Panc1 (cell line): ENCODE measurements around the gene IRX3. TPM values are rescaled to one million over a fixed set of nuclear protein-coding genes. Genes with fewer than 3 reads are reported as not detected.
"Not testable (repeated sequence)": the region's sequence is repeated elsewhere in the genome, so short reads cannot be mapped to it uniquely, and the experiment has no call there.

Experiments used
- ATAC-seq: fragments of 200-7000 bp; cut with Tn5 transposase; 2 replicates; pipeline ENCODE4 v1.9.1; 2020; ENCODE audit warnings: mild to moderate bottlenecking, moderate library complexity
- BruUV-seq: library from RNA; stranded (reverse); fragments of 400-500 nt; replicated peaks from 2 replicates; lab custom pipeline; 2021; lab: Mats Ljungman, UMichigan
- CTCF ChIA-PET: fragments of 300-600 bp; sonication (Branson Sonifier 250); formaldehyde crosslinking; loops from one replicate; lab custom pipeline; 2022; ENCODE audit warnings: antibody characterized with exemption; lab: Charles Lee
- POLR2A ChIA-PET: fragments of 300-600 bp; sonication (Branson Sonifier 250); formaldehyde crosslinking; loops from one replicate; lab custom pipeline; 2022; ENCODE audit warnings: antibody characterized with exemption; lab: Charles Lee
- DNase-seq: peaks from one replicate; pipeline ENCODE4 v3.0.0-alpha.2; 2010; ENCODE audit warnings: low read depth, low spot score
- H3K27ac ChIP-seq: 2 replicates; pipeline ENCODE4 v1.5.1; 2011; ENCODE audit warnings: mild to moderate bottlenecking, low read length, inconsistent platforms
- H3K27me3 ChIP-seq: fragments of 200-500 bp; sonication (Bioruptor generic); 2 replicates; pipeline ENCODE4 v1.6.0; 2014; ENCODE audit warnings: low read length, inconsistent platforms; ENCODE audit not compliant: control insufficient read depth, insufficient read depth
- H3K36me3 ChIP-seq: fragments of 200-500 bp; sonication (Bioruptor generic); 2 replicates; pipeline ENCODE4 v1.5.1; 2014; ENCODE audit warnings: inconsistent platforms, mild to moderate bottlenecking, low read length, moderate library complexity; ENCODE audit not compliant: control insufficient read depth, insufficient read depth
- H3K4me1 ChIP-seq: 2 replicates; pipeline ENCODE4 v1.5.1; 2011; ENCODE audit warnings: inconsistent platforms, mild to moderate bottlenecking, low read length, moderate library complexity; ENCODE audit not compliant: control insufficient read depth, insufficient read depth
- H3K4me3 ChIP-seq, 2 experiments: 2 replicates each; pipeline ENCODE4 v1.5.1; 2011 to 2012; ENCODE audit warnings: low read depth in 2 of 2, low read length in 2 of 2, mild to moderate bottlenecking in 2 of 2, inconsistent platforms in 1 of 2, moderate library complexity in 1 of 2
- H3K9me3 ChIP-seq: fragments of 200-500 bp; sonication (Bioruptor generic); 2 replicates; pipeline ENCODE4 v1.5.1; 2014; ENCODE audit warnings: low read depth, mild to moderate bottlenecking, inconsistent platforms, low read length, moderate library complexity; ENCODE audit not compliant: control insufficient read depth, insufficient read depth
- POLR2AphosphoS5 ChIP-seq: IDR thresholded peaks from 2 replicates; pipeline ENCODE4 v1.6.1; 2012; ENCODE audit warnings: mild to moderate bottlenecking, low read depth, low read length, moderate library complexity
- REST ChIP-seq, 2 experiments: IDR thresholded peaks; 2 replicates each; pipeline ENCODE4 v1.6.1; 2011 to 2012; ENCODE audit warnings: low read depth in 2 of 2, control low read depth in 1 of 2, low read length in 1 of 2, mild to moderate bottlenecking in 1 of 2, moderate library complexity in 1 of 2; ENCODE audit not compliant: insufficient read depth in 1 of 2
- SIN3A ChIP-seq: IDR thresholded peaks from 2 replicates; pipeline ENCODE4 v1.6.1; 2012; ENCODE audit warnings: low read depth, mild to moderate bottlenecking, low read length, moderate library complexity, borderline replicate concordance; ENCODE audit not compliant: insufficient read depth
- TCF7L2 ChIP-seq: IDR thresholded peaks from 2 replicates; pipeline ENCODE4 v1.6.1; 2011; ENCODE audit warnings: mild to moderate bottlenecking, low read depth, low read length, inconsistent platforms
- in situ Hi-C: cut with HindIII; loops from 2 replicates; pipeline ENCODE4 v1.10.0; 2016; ENCODE audit warnings: low sequenced_read_pairs, low pct_unique_long_range_greater_than_20kb
- intact Hi-C: fragments of 100-400 bp; cut with micrococcal nuclease; formaldehyde crosslinking; loops from one replicate; pipeline ENCODE4 v1.10.0; 2022; ENCODE audit not compliant: unreplicated experiment
- total RNA-seq: library from RNA; stranded (reverse); gene quantifications from one replicate; pipeline ENCODE4 v1.2.1, GENCODE V29; 2021; ENCODE audit not compliant: unreplicated experiment
- TF ChIP-seq, protein P1 (sequence below): fragments of 450-650 bp; IDR thresholded peaks from 2 replicates; pipeline ENCODE4 v1.5.1; 2017; ENCODE audit warnings: mild to moderate bottlenecking

IRX3 gene
- total RNA-seq, 1 experiment from 2014 or later = 7.0 TPM

DNA sequence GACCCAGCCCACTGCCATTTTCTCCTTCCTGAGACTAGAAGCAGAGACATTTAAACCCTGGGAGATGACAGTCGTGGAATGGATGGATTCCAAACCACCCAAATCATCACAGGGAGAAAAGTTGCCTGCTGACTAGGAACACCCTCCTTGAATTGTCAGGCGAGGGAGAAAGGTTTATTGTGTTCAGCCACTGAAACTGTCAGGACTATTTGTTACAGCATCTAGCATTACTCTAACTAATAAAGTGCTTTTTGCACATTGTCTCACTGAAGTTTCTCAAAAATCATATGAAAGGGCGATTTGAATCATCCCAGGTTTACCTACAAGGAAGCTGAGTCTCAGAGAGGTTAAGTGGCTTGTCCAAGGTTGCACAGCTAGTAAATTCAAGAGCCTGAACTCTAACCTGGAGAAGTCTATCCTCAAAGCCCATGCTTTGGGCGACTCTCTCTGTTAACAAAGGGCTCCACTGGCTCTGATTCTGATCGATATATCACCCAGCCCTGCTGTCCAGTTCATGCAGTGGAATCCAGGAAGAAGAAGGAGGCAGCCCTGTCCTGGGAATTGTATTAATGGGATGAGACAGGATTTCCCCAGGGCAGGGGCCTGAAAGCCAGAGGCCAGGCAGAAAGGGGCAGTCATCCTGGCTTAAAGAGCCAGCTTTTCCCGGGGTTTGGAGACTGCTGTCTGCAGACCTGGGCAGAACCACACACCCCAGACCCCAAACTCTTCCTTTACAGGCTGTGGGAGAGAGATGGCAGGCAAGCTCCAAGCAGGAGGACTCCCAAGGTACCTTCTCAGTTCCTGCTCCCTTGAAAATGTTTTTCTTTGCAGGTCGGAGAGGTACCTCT lies 37.5 kb downstream of the IRX3 start:
- Histone ChIP-seq H3K4me3 (no peak overlapping the region), H3K27me3 (no peaks in the 10 kb centered on the region), H3K36me3 (no peaks in the 10 kb centered on the region), H3K27ac (no peak overlapping the region), H3K9me3 (no peaks in the 10 kb centered on the region), H3K4me1 (no peaks in the 10 kb centered on the region)
- intact Hi-C loops (no loop called here), in situ Hi-C loops (no loop called here)
- CTCF ChIA-PET = no interaction called here
- DNase-seq = no peak
- ATAC-seq = no peak
- POLR2A ChIA-PET = interaction anchor here (0.6 kb wide), 1 partner anchor 679 kb away, joined by 4 read pairs; no protein-coding TSS in a partner anchor
- no TSS peak for BruUV-seq
- TF ChIP-seq SIN3A (no peak), REST (IDR thresholded peaks at IDR 0.05; ENCODE audit: insufficient read depth in 1 of 2, low read depth in 2 of 2, low read length in 1 of 2) (no peak), TCF7L2 (no peak), POLR2AphosphoS5 (no peak)
- TF ChIP-seq, protein P1, sequence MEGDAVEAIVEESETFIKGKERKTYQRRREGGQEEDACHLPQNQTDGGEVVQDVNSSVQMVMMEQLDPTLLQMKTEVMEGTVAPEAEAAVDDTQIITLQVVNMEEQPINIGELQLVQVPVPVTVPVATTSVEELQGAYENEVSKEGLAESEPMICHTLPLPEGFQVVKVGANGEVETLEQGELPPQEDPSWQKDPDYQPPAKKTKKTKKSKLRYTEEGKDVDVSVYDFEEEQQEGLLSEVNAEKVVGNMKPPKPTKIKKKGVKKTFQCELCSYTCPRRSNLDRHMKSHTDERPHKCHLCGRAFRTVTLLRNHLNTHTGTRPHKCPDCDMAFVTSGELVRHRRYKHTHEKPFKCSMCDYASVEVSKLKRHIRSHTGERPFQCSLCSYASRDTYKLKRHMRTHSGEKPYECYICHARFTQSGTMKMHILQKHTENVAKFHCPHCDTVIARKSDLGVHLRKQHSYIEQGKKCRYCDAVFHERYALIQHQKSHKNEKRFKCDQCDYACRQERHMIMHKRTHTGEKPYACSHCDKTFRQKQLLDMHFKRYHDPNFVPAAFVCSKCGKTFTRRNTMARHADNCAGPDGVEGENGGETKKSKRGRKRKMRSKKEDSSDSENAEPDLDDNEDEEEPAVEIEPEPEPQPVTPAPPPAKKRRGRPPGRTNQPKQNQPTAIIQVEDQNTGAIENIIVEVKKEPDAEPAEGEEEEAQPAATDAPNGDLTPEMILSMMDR = no peak

DNA sequence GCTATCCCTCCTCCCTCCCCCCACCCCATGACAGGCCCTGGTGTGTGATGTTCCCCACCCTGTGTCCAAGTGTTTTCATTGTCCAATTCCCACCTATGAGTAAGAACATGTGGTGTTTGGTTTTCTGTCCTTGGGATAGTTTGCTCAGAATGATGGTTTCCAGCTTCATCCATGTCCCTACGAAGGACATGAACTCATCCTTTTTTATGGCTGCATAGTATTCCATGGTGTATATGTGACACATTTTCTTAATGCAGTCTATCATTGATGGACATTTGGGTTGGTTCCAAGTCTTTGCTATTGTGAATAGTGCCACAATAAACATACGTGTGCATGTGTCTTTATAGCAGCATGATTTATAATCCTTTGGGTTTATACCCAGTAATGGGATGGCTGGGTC lies 38.9 kb downstream of the IRX3 start:
- ATAC-seq, DNase-seq, BruUV-seq, H3K9me3 ChIP-seq, CTCF ChIA-PET, in situ Hi-C loops, H3K27me3 ChIP-seq, H3K4me3 ChIP-seq, H3K36me3 ChIP-seq, intact Hi-C loops, POLR2A ChIA-PET, H3K27ac ChIP-seq, H3K4me1 ChIP-seq: not testable (repeated sequence)

- intact Hi-C loops (no loop called here), in situ Hi-C loops (no loop called here)
- CTCF ChIA-PET = no interaction called here
- ATAC-seq (no peak), DNase-seq (no peak)
- Histone ChIP-seq H3K4me1 (no peaks in the 10 kb centered on the region), H3K36me3 (no peaks in the 10 kb centered on the region), H3K9me3 (no peaks in the 10 kb centered on the region), H3K4me3 (no peak overlapping the region), H3K27me3 (no peaks in the 10 kb centered on the region), H3K27ac (no peak overlapping the region)
- BruUV-seq = no TSS peak
- POLR2A ChIA-PET = no interaction called here
- TF ChIP-seq REST (IDR thresholded peaks at IDR 0.05; ENCODE audit: insufficient read depth in 1 of 2, low read depth in 2 of 2, low read length in 1 of 2) (no peak), TCF7L2 (no peak), POLR2AphosphoS5 (no peak), SIN3A (no peak)
- TF ChIP-seq, protein P1 = no peak
These were observed 40.1 kb downstream of the IRX3 start for GRCh38 chr16:54246454-54246821.
